Right lobe of liver (tissue), 4 donors: ENCODE measurements around the gene S1PR3.

Source experiments
- POLR2A ChIP-seq: fragments of 450-650 bp; IDR thresholded peaks from one replicate; pipeline ENCODE4 v1.6.1; 2017; ENCODE audit warnings: antibody characterized with exemption, mild to moderate bottlenecking
- TF ChIP-seq, protein P1 (sequence below), 4 donors: fragments of 200-600 bp in 3 of 4; fragments of 450-650 bp in 1 of 4; IDR thresholded peaks; one replicate each; pipeline versions ENCODE4 v1.5.1 to v1.8.0; 2016 to 2022; ENCODE audit warnings: antibody characterized with exemption in 4 of 4, mild to moderate bottlenecking in 2 of 4
- donor health status: DM: no; HTN: no; CAD: no.
- donor health status: DM: no; HTN: no; CAD: no.
- donor health status: DM: no; HTN: yes; CAD: no.

- TF ChIP-seq, protein P1, sequence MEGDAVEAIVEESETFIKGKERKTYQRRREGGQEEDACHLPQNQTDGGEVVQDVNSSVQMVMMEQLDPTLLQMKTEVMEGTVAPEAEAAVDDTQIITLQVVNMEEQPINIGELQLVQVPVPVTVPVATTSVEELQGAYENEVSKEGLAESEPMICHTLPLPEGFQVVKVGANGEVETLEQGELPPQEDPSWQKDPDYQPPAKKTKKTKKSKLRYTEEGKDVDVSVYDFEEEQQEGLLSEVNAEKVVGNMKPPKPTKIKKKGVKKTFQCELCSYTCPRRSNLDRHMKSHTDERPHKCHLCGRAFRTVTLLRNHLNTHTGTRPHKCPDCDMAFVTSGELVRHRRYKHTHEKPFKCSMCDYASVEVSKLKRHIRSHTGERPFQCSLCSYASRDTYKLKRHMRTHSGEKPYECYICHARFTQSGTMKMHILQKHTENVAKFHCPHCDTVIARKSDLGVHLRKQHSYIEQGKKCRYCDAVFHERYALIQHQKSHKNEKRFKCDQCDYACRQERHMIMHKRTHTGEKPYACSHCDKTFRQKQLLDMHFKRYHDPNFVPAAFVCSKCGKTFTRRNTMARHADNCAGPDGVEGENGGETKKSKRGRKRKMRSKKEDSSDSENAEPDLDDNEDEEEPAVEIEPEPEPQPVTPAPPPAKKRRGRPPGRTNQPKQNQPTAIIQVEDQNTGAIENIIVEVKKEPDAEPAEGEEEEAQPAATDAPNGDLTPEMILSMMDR (IDR thresholded peaks at IDR 0.05) = no peak
- no peak for TF ChIP-seq POLR2A
Observed at GRCh38 chr9:88992556-88992955, 1.3 kb downstream of the S1PR3 start.
